Prostate gland (tissue), 2 donors: ENCODE data around the gene PSMB3. TPM values are rescaled to one million over a fixed set of nuclear protein-coding genes. Genes with fewer than 3 reads are reported as not detected.

Experiments used
- DNase-seq: peaks from one replicate; pipeline ENCODE4 v3.0.0-alpha.2; 2019; ENCODE audit warnings: low spot score
- H3K27ac ChIP-seq, 2 donors: fragments of 200-600 bp; sonication (generic); 2 replicates each; pipeline ENCODE4 v1.5.1; 2017 to 2019
- H3K27me3 ChIP-seq: fragments of 200-600 bp; sonication (generic); replicated peaks from 2 replicates; pipeline ENCODE4 v1.5.1; 2019; ENCODE audit not compliant: insufficient read depth
- H3K36me3 ChIP-seq, 2 donors: fragments of 200-600 bp; sonication (generic); 1 replicate in 1 of 2; 2 replicates in 1 of 2; pipeline versions ENCODE4 v1.5.1 to v1.8.1; 2017 to 2019
- H3K4me1 ChIP-seq: fragments of 200-600 bp; sonication (generic); replicated peaks from 2 replicates; pipeline ENCODE4 v1.5.1; 2019
- H3K4me3 ChIP-seq, 2 donors: fragments of 200-600 bp; sonication (generic); 2 replicates each; pipeline ENCODE4 v1.5.1; 2017 to 2019
- H3K9me3 ChIP-seq: fragments of 200-600 bp; sonication (generic); 2 replicates; pipeline ENCODE4 v1.5.1; 2017
- POLR2A ChIP-seq: fragments of 450-650 bp; IDR thresholded peaks from one replicate; pipeline ENCODE4 v1.6.1; 2016; ENCODE audit warnings: antibody characterized with exemption, mild to moderate bottlenecking
- POLR2AphosphoS5 ChIP-seq: sonication (generic); formaldehyde crosslinking; IDR thresholded peaks from one replicate; pipeline ENCODE4 v1.6.1; 2017; ENCODE audit warnings: antibody characterized with exemption
- WGBS: methylation state at CpG from one replicate; pipeline ENCODE4 v1.1.5; 2018; 5-methylcytosine and 5-hydroxymethylcytosine counted together
- intact Hi-C: fragments of 100-400 bp; cut with DNase I; formaldehyde crosslinking; loops from one replicate; pipeline ENCODE4 v1.14.2; 2022
- microRNA-seq: library from miRNA; unstranded; fragments of <30 nt; microRNA quantifications from one replicate; pipeline ENCODE4, GENCODE V29; 2016
- small RNA-seq, 2 donors: library from RNA; depleted of rRNA; stranded (forward); fragments of <200 nt; gene quantifications; one replicate each; pipeline ENCODE3, GENCODE V24; 2016
- total RNA-seq, 2 donors: library from RNA; depleted of rRNA; stranded (reverse); fragments of >200 nt; gene quantifications; one replicate each; pipeline ENCODE4 v1.1.0, GENCODE V29; 2016
- TF ChIP-seq, protein P1 (sequence below), 4 experiments: fragments of 200-600 bp in 2 of 4; fragments of 450-650 bp in 2 of 4; sonication (generic) in 2 of 4; IDR thresholded peaks; 1 replicate in 3 of 4; 2 replicates in 1 of 4; pipeline ENCODE4 v1.5.1; 2016 to 2019; ENCODE audit warnings: antibody characterized with exemption in 4 of 4, mild to moderate bottlenecking in 2 of 4, moderate library complexity in 2 of 4

The PSMB3 gene
- total RNA-seq, 2 donors from 2014 or later = 116 to 192 TPM

DNA sequence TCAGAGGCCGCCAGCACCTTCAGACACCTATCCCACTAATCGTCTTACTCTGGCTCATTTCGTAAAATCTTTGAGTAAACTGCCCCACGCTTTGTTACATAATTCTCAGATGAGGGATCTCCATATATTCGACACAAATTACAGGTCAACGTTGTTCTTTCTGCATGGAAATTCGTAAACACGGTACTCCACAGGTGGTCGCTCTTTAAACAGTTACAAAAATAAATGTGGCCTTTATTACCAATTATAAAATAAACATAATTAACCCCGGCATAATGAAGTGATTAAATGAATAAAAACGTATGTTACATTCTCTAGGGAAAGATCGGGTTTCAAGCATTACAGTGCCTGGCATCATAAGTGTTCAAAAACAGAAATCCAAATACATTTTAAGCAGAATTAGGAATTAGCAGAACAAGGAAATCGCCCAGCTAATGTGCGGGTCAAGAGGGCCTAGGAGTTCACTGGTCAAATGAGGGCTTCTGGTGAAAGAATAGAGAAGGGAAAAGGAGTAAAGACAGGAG is 47.8 kb downstream of the PSMB3 start:
- DNase-seq = no peak
- 20% methylated on average over 14 of the region's 14 CpGs for WGBS
- intact Hi-C loops = no loop called here
- H3K27ac ChIP-seq = peak overlapping the region; percentile 99
- H3K4me3 ChIP-seq = peak overlapping the region; percentile 87 to 88
- H3K9me3 ChIP-seq = no peaks in the 10 kb centered on the region
- peaks cover 11% of the 10 kb centered on the region for H3K4me1 ChIP-seq
- H3K27me3 ChIP-seq = no peaks in the 10 kb centered on the region
- TF ChIP-seq, protein P1, sequence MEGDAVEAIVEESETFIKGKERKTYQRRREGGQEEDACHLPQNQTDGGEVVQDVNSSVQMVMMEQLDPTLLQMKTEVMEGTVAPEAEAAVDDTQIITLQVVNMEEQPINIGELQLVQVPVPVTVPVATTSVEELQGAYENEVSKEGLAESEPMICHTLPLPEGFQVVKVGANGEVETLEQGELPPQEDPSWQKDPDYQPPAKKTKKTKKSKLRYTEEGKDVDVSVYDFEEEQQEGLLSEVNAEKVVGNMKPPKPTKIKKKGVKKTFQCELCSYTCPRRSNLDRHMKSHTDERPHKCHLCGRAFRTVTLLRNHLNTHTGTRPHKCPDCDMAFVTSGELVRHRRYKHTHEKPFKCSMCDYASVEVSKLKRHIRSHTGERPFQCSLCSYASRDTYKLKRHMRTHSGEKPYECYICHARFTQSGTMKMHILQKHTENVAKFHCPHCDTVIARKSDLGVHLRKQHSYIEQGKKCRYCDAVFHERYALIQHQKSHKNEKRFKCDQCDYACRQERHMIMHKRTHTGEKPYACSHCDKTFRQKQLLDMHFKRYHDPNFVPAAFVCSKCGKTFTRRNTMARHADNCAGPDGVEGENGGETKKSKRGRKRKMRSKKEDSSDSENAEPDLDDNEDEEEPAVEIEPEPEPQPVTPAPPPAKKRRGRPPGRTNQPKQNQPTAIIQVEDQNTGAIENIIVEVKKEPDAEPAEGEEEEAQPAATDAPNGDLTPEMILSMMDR (IDR thresholded peaks at IDR 0.05) = no peak
- H3K36me3 ChIP-seq = peaks cover 0 to 13% of the 10 kb centered on the region in 2 donors

DNA sequence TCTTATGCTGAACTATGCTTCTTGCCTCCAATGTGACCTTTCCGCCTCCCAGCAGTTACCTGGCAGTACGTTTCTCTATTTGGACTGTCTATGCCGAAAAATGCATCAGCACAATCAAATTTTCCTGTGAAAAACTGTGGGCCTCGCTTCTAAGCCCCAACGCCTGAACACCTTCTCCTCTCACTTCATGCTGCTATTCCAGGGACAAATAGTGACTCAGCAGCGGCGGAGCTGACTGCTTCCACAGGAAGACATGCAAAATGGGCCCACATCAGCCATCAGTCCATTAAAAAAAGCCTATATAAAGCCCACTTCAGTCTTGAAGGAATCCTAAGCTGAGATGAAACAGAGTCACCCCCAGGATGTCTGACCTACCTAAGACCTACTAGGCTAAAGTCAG is 57.3 kb downstream of the PSMB3 start:
- WGBS = 95% methylated on average over 7 of the region's 7 CpGs
- no peak for DNase-seq
- H3K27ac ChIP-seq = no peak overlapping the region
- H3K9me3 ChIP-seq = no peaks in the 10 kb centered on the region
- H3K4me1 ChIP-seq = no peaks in the 10 kb centered on the region
- TF ChIP-seq, protein P1 (IDR thresholded peaks at IDR 0.05) = no peak
- TF ChIP-seq POLR2AphosphoS5 (no peak), POLR2A (no peak)
- H3K36me3 ChIP-seq = peaks cover 10 to 17% of the 10 kb centered on the region in 2 donors
- intact Hi-C loops = no loop called here
- H3K27me3 ChIP-seq = no peaks in the 10 kb centered on the region
- no peak overlapping the region for H3K4me3 ChIP-seq

Small RNAs within 50 kb of the gene (microRNA-seq; reads per million reads assigned to microRNA genes)
- gene MIR4726 = not detected

Small RNAs within 50 kb of the gene (small RNA-seq; reads per million reads assigned to genes)
- 0 reads per million in 2 donors for gene MIR4726
- 4.0 to 6.3 reads per million in 2 donors for gene RNA5SP440
- 0 reads per million in 2 donors for gene RNU6-866P

Other genes starting within 250 kb of the PSMB3 start
- gene SRCIN1, start 146.8 kb upstream of the PSMB3 start, total RNA-seq = 1 to 10 TPM; 2.4 to 4.8 TPM
- 10 to 100 TPM in 1 of 2 donors, 1 to 10 TPM in 1; 4.1 to 11.0 TPM for gene EPOP, start 77.8 kb upstream of the PSMB3 start, total RNA-seq
- gene MLLT6, start 47.5 kb upstream of the PSMB3 start, total RNA-seq = 100 to 1,000 TPM in 1 of 2 donors, 10 to 100 TPM in 1; 69.1 to 142 TPM
- 10 to 100 TPM; 17.1 to 17.8 TPM for gene CISD3, start 22.4 kb upstream of the PSMB3 start, total RNA-seq
- 10 to 100 TPM; 17.1 to 17.8 TPM for gene PCGF2, start 4.4 kb upstream of the PSMB3 start, total RNA-seq
- 10 to 100 TPM; 46.2 to 65.2 TPM for gene PIP4K2B, start 46.8 kb downstream of the PSMB3 start, total RNA-seq
- 10 to 100 TPM; 21.9 to 23.3 TPM for gene CWC25, start 72.6 kb downstream of the PSMB3 start, total RNA-seq
- 1,000 to 10,000 TPM; 1,006 to 2,029 TPM for gene RPL23, start 101.0 kb downstream of the PSMB3 start, total RNA-seq
- 10 to 100 TPM; 61.8 to 93.4 TPM for gene LASP1, start 117.3 kb downstream of the PSMB3 start, total RNA-seq
- gene FBXO47, start 214.7 kb downstream of the PSMB3 start, total RNA-seq = 1 to 10 TPM in 1 of 2 donors, not detected in 1; 5.1 TPM